ENCODE measurements around the gene MACROD2. TPM values are rescaled to one million over a fixed set of nuclear protein-coding genes. Genes with fewer than 3 reads are reported as not detected.

Gene MACROD2
- total RNA-seq, 1 donor from 2014 or later = 3.5 TPM

- no peaks in the 10 kb centered on the region for H3K9me3 ChIP-seq
- DNase-seq (ENCODE audit: low spot score in 2 of 2) = no peak
- no peaks in the 10 kb centered on the region for H3K36me3 ChIP-seq
- no peak overlapping the region for H3K27ac ChIP-seq
- intact Hi-C loops (cut with DNase I) = no loop called here
- H3K27me3 ChIP-seq = no peaks in the 10 kb centered on the region
- no peak overlapping the region for H3K4me3 ChIP-seq
- TF ChIP-seq CTCF (IDR thresholded peaks at IDR 0.05) = no peak
- H3K4me1 ChIP-seq = no peaks in the 10 kb centered on the region
Measured at GRCh38 chr20:15240801-15241200, 1245.5 kb downstream of the MACROD2 start.

GRCh38 chr20:15241681-15242080, 1246.4 kb downstream of the MACROD2 start:
- Histone ChIP-seq H3K27ac (no peak overlapping the region), H3K36me3 (no peaks in the 10 kb centered on the region), H3K9me3 (no peaks in the 10 kb centered on the region), H3K27me3 (no peaks in the 10 kb centered on the region), H3K4me1 (no peaks in the 10 kb centered on the region), H3K4me3 (no peak overlapping the region)
- TF ChIP-seq CTCF (IDR thresholded peaks at IDR 0.05) = no peak
- no peak for DNase-seq (ENCODE audit: low spot score in 2 of 2)
- intact Hi-C loops (cut with DNase I) = no loop called here

- no peak for DNase-seq (ENCODE audit: low spot score in 2 of 2)
- H3K36me3 ChIP-seq = no peaks in the 10 kb centered on the region
- no peak for TF ChIP-seq CTCF (IDR thresholded peaks at IDR 0.05)
- no peak overlapping the region for H3K27ac ChIP-seq
- H3K4me3 ChIP-seq = no peak overlapping the region
- H3K4me1 ChIP-seq = no peaks in the 10 kb centered on the region
- H3K9me3 ChIP-seq = no peaks in the 10 kb centered on the region
- intact Hi-C loops (cut with DNase I) = no loop called here
- H3K27me3 ChIP-seq = no peaks in the 10 kb centered on the region
Measured at GRCh38 chr20:15242773-15243172, 1247.5 kb downstream of the MACROD2 start.

GRCh38 chr20:15245896-15246295, 1250.6 kb downstream of the MACROD2 start:
- H3K36me3 ChIP-seq = no peaks in the 10 kb centered on the region
- no peaks in the 10 kb centered on the region for H3K4me1 ChIP-seq
- no peaks in the 10 kb centered on the region for H3K9me3 ChIP-seq
- H3K27me3 ChIP-seq = no peaks in the 10 kb centered on the region
- H3K4me3 ChIP-seq = no peak overlapping the region
- DNase-seq (ENCODE audit: low spot score in 2 of 2) = no peak
- intact Hi-C loops (cut with DNase I) = no loop called here
- TF ChIP-seq CTCF (IDR thresholded peaks at IDR 0.05) = no peak
- H3K27ac ChIP-seq = no peak overlapping the region

GRCh38 chr20:15248618-15249395, 1253.5 kb downstream of the MACROD2 start:
- TF ChIP-seq CTCF (IDR thresholded peaks at IDR 0.05) = no peak
- Histone ChIP-seq H3K27ac (no peak overlapping the region), H3K27me3 (no peaks in the 10 kb centered on the region), H3K36me3 (no peaks in the 10 kb centered on the region), H3K9me3 (no peaks in the 10 kb centered on the region), H3K4me1 (no peaks in the 10 kb centered on the region), H3K4me3 (no peak overlapping the region)
- intact Hi-C loops (cut with DNase I) = no loop called here
- no peak for DNase-seq (ENCODE audit: low spot score in 2 of 2)
